ENCODE results near the gene NR1D1. TPM values are rescaled to one million over a fixed set of nuclear protein-coding genes. Genes with fewer than 3 reads are reported as not detected.

The NR1D1 gene
- total and polyA plus RNA-seq, 2 of the 13 experiments (the other 11 are each of a cell fraction or from before 2014, with no cell fraction given) = 2.1 to 2.7 TPM

- TF ChIP-seq ZNF318 (CRISPR knock-in tag; IDR thresholded peaks at IDR 0.05) (no peak), EHMT2 (IDR thresholded peaks at IDR 0.05; ENCODE audit: borderline replicate concordance, low read depth, low read length) (no peak), EP300 (IDR thresholded peaks at IDR 0.05; ENCODE audit: low read depth in 2 of 2, low read length in 2 of 2) (peak in 1 of 2 experiments; percentile 55; a peak in 1 of 4 replicates), EP300 (CRISPR knock-in tag; IDR thresholded peaks at IDR 0.05; ENCODE audit: borderline replicate concordance) (no peak), CEBPB (IDR thresholded peaks at IDR 0.05; ENCODE audit: borderline replicate concordance, low read depth, low read length) (no peak), ZNF772 (CRISPR knock-in tag; IDR thresholded peaks at IDR 0.05) (no peak), ZBTB37 (CRISPR knock-in tag; IDR thresholded peaks at IDR 0.05) (no peak), TOPORS (CRISPR knock-in tag; IDR thresholded peaks at IDR 0.05) (no peak), ZBTB7A (CRISPR knock-in tag; IDR thresholded peaks at IDR 0.05) (no peak), ZSCAN25 (CRISPR knock-in tag; IDR thresholded peaks at IDR 0.05) (no peak), NR3C1 (CRISPR knock-in tag; IDR thresholded peaks at IDR 0.05) (no peak), THAP11 (CRISPR knock-in tag; IDR thresholded peaks at IDR 0.05) (peak; percentile 35; the same call in 1 of the 2 replicates), HDAC1 (CRISPR knock-in tag; IDR thresholded peaks at IDR 0.05) (0 out of 2 replicates have a peak, but pooled peaks have one; percentile 19), MTA1 (CRISPR knock-in tag; IDR thresholded peaks at IDR 0.05; ENCODE audit: borderline replicate concordance) (peak; percentile 59), ZNF235 (CRISPR knock-in tag; IDR thresholded peaks at IDR 0.05; ENCODE audit: borderline replicate concordance) (no peak)
- TF ChIP-seq, protein P1, sequence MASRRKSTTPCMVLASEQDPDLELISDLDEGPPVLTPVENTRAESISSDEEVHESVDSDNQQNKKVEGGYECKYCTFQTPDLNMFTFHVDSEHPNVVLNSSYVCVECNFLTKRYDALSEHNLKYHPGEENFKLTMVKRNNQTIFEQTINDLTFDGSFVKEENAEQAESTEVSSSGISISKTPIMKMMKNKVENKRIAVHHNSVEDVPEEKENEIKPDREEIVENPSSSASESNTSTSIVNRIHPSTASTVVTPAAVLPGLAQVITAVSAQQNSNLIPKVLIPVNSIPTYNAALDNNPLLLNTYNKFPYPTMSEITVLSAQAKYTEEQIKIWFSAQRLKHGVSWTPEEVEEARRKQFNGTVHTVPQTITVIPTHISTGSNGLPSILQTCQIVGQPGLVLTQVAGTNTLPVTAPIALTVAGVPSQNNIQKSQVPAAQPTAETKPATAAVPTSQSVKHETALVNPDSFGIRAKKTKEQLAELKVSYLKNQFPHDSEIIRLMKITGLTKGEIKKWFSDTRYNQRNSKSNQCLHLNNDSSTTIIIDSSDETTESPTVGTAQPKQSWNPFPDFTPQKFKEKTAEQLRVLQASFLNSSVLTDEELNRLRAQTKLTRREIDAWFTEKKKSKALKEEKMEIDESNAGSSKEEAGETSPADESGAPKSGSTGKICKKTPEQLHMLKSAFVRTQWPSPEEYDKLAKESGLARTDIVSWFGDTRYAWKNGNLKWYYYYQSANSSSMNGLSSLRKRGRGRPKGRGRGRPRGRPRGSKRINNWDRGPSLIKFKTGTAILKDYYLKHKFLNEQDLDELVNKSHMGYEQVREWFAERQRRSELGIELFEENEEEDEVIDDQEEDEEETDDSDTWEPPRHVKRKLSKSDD (CRISPR knock-in tag; IDR thresholded peaks at IDR 0.05; ENCODE audit: low read depth) = no peak
Observed at GRCh38 chr17:40070709-40071312, 29.6 kb downstream of the NR1D1 start (continued).
